ENCODE data around the gene RTP3.
"Not testable (repeated sequence)": the region's sequence is repeated elsewhere in the genome, so short reads cannot be mapped to it uniquely, and the experiment has no call there.

The RTP3 gene

DNA sequence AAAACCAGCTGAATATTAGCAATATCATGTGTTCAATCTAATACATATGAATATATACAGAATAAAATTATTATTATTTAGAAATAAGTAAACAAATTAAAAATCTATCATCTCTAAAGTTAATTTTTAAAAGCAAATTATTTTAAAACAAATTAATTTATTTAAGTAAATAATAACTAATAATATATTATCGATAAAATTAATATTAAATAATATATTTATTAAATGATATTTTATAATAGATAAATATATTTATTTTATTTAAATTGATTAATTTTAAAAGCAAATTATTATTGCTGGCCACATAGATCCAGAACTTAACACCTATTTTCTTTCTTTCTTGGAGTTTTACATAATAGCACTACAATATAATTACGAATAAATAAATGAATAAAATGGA, 22.2 kb downstream of the RTP3 start:
- no peak for DNase-seq

DNA sequence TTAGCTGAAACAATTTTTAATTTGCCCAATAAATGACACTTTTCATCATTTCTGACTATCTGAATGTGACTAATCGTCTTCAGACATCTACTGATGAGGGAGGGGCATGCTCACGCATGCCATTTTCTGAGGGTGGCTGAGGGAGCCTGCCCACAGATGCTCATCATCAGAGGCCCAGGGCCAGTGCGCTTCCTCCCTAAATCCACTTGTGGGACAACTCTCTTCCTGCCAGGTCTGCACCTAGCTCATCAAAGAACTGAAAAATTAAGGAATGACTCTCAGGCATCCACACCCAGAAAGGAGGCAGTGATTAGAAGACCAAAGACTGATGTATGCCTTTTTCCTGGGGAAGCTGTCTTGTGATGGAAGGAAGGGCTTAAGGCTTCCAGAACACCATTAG, 22.8 kb downstream of the RTP3 start:
- no peak for DNase-seq

DNA sequence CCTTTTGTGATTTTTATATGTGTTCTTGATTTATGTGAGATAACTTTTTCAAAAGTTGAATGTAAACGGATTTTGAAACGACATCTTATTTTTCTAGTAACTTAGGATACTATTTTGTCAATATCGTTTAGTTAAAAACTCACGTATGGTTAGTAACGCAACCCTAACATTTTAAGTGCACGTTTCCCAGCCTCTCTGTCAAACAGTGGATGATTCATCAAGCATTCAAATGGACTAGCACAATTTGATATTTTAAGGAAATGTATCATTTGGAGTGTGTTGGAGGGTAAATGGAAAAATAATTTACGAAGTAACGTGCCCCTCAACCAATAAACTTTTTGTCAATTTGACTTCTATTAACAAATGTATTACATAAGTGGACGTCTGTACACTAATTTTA, 23.3 kb downstream of the RTP3 start:
- DNase-seq, result no peak

DNA sequence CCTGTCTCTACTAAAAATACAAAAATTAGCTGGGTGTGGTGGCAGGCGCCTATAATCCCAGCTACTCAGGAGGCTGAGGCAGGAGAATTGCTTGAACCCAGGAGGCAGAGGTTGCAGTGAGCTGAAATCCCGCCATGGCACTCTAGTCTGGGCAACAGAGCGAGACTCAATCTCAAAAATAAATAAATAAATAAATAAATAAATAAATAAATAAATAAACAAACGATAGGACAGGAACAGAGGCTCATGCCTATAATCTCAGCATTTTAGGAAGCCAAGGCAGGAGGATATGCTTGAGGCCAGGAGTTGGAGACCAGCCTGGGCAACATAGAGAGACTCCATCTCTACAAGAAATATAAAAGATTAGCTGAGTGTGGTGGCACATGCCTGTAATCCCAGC, 24.4 kb downstream of the RTP3 start:
- DNase-seq, result not testable (repeated sequence)

- no peak for DNase-seq
Observed at GRCh38 chr3:46523556-46523955, 25.8 kb downstream of the RTP3 start.

GRCh38 chr3:46524008-46524407, 26.2 kb downstream of the RTP3 start:
- no peak for DNase-seq

- DNase-seq, result no peak
Observed at GRCh38 chr3:46524832-46525231, 27.1 kb downstream of the RTP3 start.

- DNase-seq, result no peak
Observed at GRCh38 chr3:46527239-46527638, 29.5 kb downstream of the RTP3 start.

DNA sequence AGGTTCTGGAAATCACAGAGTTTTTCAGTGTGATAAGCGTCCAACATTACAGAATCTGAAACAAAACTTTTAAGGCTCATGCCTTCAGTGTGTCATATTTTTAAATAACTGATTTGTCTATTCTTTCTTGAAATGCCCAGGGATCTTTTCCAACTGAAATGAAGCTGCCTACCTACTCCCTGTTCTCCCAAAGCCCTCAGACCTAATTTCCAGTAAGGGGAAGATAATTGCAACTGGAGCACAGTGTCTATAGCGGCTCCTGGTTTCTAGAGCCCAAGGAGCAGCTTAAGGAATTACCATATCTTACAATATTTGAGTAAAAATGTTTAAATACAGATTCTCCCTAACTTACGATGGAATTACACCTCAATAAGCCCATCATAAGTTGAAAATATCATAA, 35.3 kb downstream of the RTP3 start:
- no peak for DNase-seq

DNA sequence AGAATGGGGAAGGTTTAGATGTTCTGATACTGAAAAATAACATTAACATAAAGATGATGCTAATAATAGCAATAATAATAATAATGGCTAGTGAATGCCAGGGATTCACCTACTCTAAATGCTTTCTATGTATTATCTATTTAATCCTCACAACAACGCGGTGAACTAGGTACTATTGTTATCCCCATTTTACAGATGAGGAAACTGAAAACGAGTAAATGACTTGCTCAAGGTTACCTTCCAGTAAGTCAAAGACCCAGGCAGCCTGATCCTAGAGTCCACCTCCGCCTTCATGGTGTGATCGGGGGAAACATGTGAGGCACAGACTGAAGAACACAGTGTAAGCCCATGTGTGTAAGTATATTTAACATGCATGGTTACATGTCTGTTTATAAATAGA, 38.0 kb downstream of the RTP3 start:
- no peak for DNase-seq

DNA sequence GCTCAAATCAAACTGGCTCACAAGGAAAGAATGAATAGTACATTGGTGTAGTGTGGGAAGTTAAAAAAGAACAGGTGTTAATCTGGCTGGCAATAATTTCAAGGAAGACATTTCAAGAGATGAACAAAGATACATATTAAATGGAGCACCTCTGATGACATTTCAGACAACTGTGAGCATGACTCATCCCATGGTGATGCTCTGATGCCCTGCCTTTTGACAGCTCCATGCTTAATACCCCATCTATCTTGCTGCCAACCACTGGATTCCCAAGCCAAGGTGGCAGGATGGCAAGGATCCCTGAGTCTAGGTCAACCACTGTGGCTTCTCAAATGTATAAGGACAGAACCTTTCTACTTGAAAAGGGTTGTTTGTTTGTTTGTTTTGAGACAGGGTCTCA, 39.0 kb downstream of the RTP3 start:
- no peak for DNase-seq

- DNase-seq, result no peak
Observed at GRCh38 chr3:46537316-46537715, 39.5 kb downstream of the RTP3 start.

DNA sequence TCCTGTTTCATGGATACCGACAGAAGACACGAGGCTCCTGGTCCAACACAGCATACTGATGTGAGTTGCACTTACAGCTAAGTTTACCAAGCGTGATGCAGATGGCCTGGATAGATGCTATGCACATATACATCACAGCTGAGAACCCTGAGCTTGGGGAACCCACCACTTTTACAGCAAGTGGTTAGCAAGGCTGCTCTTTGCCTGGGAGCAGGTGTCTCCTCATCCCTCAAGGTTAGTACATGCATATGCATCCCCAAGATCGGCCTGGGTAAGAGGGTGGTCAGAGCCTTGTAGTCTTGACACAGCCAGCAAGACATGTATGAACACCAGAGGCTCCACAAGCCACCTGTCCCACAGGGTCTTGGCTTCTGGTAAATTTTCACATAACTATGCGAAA, 40.0 kb downstream of the RTP3 start:
- no peak for DNase-seq

GRCh38 chr3:46538425-46538802, 40.6 kb downstream of the RTP3 start:
- DNase-seq, result not testable (repeated sequence)

DNA sequence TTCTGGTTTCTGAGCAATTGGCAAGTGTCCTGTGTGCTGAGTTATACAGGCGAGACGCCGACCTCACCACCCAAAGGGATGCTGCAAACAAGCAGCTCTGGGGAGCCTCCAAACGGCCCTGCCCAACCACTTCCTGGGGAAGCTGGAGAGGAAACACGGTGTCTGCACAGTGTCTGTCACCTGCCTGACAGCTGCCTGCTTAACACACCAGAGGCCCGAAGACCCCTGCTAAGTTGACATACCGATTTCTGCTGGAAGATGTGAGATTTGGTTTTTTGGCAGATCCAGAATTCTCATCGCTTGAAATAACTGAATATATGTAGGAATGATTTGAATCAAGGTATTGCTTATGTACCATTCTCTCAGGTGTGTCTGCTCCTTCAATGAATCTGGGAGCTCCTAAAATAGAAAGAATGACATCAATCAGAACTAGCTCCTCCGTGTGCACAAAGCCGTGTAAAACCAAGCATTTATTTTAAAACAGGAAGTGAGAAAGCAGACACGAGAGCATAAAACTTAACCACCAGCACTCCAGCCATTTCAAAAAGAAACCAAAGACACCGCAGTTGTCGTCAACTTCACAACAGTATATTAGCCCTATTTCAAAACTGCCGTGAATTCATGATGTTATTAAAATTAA, 41.1 kb downstream of the RTP3 start:
- no peak for DNase-seq

- DNase-seq, result no peak
Observed at GRCh38 chr3:46539443-46540005, 41.7 kb downstream of the RTP3 start.

GRCh38 chr3:46540550-46540949, 42.8 kb downstream of the RTP3 start:
- DNase-seq, result no peak

GRCh38 chr3:46541835-46542234, 44.1 kb downstream of the RTP3 start:
- DNase-seq, result no peak

- no peak for DNase-seq
Observed at GRCh38 chr3:46542344-46542743, 44.6 kb downstream of the RTP3 start.

DNA sequence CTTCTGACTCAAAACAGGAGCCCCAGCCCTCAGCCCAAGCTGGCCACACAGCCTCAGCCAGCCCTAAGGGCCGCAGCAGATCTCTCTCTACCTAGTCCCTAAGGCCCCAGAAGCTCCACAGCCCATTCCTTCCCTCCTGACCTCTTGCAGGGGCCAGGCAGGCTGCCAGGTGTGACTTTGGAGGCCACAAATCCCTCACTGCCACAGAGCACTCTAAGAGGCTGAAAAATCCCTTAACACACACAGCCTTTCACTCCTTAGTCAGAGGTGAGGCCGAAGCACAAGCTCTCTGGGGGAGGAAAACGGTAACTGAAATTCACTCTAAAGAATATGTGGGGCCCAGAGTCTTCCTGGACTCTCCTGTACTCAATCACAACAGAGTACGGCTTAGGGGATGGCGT, 45.0 kb downstream of the RTP3 start:
- DNase-seq, result no peak

DNA sequence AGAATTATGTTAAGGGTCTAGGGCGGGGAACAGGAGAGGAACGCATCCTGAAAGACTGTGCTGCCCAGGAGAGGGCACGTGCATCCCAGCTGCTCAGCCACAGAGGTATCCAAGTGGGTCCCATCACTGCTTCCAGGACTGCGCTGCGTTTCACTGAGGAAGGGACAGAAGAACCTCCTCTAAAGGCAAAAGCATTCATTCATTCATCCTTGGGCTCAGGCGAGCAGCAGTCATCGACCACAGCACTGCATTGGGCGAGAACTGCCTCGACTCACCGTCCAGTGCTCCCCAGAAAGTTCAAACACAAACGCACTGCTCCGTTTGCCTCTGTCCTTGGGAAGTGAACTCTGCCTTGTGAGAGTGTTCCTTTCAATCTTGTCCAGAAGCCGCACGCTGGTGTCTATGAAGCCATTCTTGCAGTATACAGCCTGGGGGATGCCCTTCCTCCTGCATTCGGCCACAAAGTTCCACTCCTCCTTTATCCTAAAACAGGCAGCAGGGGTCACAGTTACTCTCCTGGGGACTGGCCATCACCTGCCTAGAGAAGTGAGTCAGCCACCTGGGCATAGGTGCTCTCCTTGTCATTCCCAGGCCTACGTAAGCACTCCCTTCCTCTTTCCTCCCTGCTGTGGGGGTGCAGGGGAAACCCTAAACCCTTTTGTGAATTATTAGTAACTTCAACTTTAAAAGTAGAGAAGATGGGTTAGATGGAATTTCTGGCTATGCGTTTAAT, 47.2 kb downstream of the RTP3 start:
- no peak for DNase-seq

GRCh38 chr3:46545818-46546630, 48.2 kb downstream of the RTP3 start:
- no peak for DNase-seq

GRCh38 chr3:46546896-46547440, 49.2 kb downstream of the RTP3 start:
- DNase-seq, result peak in 1 of 2 experiments; percentile 14
